Measurements from ENCODE around the gene ATP10A. TPM values are rescaled to one million over a fixed set of nuclear protein-coding genes. Genes with fewer than 3 reads are reported as not detected.
A peak's percentile ranks its signal among the peaks of the same experiment; 100 is the strongest.

ATP10A gene
- total and polyA plus RNA-seq, 2 donors from 2014 or later, result 4.0 to 6.8 TPM

DNA sequence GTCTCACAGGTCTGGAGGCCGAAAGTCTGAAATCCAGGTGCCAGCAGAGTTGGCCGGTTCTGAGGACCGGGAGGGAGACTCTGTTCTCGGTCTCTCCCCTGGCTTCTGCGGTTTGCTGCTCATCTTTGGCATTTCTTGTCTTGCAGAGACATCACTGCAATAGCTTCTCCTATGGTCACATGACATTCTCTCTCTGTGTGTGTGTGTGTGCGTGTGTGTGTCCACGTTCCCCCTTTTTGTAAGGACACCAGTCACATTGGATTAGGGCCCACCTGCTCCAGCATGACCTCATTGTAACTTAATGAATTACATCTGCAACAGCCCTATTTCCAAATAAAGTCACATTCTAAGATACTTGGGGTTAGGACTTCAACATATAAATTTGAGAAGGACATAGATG lies 12.4 kb upstream of the ATP10A start:
- FAIRE-seq (no peak), DNase-seq (no peak)
- TF ChIP-seq, protein P1, sequence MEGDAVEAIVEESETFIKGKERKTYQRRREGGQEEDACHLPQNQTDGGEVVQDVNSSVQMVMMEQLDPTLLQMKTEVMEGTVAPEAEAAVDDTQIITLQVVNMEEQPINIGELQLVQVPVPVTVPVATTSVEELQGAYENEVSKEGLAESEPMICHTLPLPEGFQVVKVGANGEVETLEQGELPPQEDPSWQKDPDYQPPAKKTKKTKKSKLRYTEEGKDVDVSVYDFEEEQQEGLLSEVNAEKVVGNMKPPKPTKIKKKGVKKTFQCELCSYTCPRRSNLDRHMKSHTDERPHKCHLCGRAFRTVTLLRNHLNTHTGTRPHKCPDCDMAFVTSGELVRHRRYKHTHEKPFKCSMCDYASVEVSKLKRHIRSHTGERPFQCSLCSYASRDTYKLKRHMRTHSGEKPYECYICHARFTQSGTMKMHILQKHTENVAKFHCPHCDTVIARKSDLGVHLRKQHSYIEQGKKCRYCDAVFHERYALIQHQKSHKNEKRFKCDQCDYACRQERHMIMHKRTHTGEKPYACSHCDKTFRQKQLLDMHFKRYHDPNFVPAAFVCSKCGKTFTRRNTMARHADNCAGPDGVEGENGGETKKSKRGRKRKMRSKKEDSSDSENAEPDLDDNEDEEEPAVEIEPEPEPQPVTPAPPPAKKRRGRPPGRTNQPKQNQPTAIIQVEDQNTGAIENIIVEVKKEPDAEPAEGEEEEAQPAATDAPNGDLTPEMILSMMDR (IDR thresholded peaks at IDR 0.05; ENCODE audit: borderline replicate concordance, extremely low read depth, insufficient read depth), result no peak
- Histone ChIP-seq H3K9me3 (ENCODE audit: control insufficient read depth in 2 of 3, insufficient read depth in 1 of 3, low read length in 3 of 3) (no peaks in the 10 kb centered on the region), H3K36me3 (ENCODE audit: control insufficient read depth in 2 of 3, insufficient read depth in 3 of 3, low read length in 3 of 3) (no peaks in the 10 kb centered on the region), H3K4me3 (ENCODE audit: low read length in 3 of 3) (no peak overlapping the region), H3K9ac (ENCODE audit: low read length in 3 of 3) (no peak overlapping the region), H3K4me1 (ENCODE audit: control insufficient read depth in 2 of 3, insufficient read depth in 2 of 3, low read depth in 1 of 3, low read length in 3 of 3) (no peaks in the 10 kb centered on the region), H3K27ac (ENCODE audit: low read depth in 2 of 2, low read length in 2 of 2) (no peak overlapping the region), H3K27me3 (ENCODE audit: control insufficient read depth, insufficient read depth, low read length) (no peaks in the 10 kb centered on the region)
- intact Hi-C loops (cut with DNase I), result no loop called here

DNA sequence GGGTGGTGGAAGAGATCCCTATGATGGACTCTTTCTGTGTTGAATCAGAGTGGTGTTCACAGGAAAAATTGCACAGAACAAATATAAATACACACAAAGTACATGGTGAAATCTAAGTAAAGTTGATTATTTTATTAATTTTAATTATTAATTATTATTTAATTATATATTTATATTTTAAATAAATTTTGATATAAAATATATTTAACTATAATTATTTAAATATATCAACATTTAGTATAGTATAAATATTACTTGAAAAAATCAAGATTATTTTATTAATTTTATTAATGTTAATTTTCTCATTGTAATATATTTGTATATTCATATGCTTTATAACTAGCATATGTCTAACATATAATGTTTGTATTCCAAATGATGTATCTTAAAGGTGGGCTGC lies 11.3 kb upstream of the ATP10A start:
- Histone ChIP-seq H3K27ac (ENCODE audit: low read depth in 2 of 2, low read length in 2 of 2) (no peak overlapping the region), H3K9ac (ENCODE audit: low read length in 3 of 3) (no peak overlapping the region), H3K9me3 (ENCODE audit: control insufficient read depth in 2 of 3, insufficient read depth in 1 of 3, low read length in 3 of 3) (no peaks in the 10 kb centered on the region), H3K4me1 (ENCODE audit: control insufficient read depth in 2 of 3, insufficient read depth in 2 of 3, low read depth in 1 of 3, low read length in 3 of 3) (no peaks in the 10 kb centered on the region), H3K36me3 (ENCODE audit: control insufficient read depth in 2 of 3, insufficient read depth in 3 of 3, low read length in 3 of 3) (no peaks in the 10 kb centered on the region), H3K4me3 (ENCODE audit: low read length in 3 of 3) (no peak overlapping the region), H3K27me3 (ENCODE audit: control insufficient read depth, insufficient read depth, low read length) (no peaks in the 10 kb centered on the region)
- FAIRE-seq, result peak; percentile 96
- intact Hi-C loops (cut with DNase I), result no loop called here
- TF ChIP-seq, protein P1 (IDR thresholded peaks at IDR 0.05; ENCODE audit: borderline replicate concordance, extremely low read depth, insufficient read depth), result no peak
- no peak for DNase-seq

DNA sequence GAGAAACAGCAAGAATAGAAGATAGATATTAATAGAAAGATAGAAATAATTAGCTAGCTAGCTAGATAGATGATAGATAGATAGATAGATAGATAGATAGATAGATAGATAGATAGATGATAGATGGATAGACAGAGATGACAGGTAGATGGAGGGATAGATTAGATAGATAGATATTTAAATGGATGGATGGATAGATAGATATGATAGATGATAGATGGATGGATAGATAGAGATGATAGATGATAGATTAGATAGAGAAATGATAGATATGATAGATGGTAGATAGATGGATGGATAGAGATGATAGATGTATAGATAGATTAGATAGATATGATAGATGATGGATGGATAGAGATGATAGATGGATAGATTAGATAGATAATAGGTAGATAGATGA lies 8.3 kb upstream of the ATP10A start:
- Histone ChIP-seq H3K27ac (ENCODE audit: low read depth in 2 of 2, low read length in 2 of 2) (no peak overlapping the region), H3K27me3 (ENCODE audit: control insufficient read depth, insufficient read depth, low read length) (no peaks in the 10 kb centered on the region), H3K9ac (ENCODE audit: low read length in 3 of 3) (no peak overlapping the region), H3K4me3 (ENCODE audit: low read length in 3 of 3) (no peak overlapping the region), H3K36me3 (ENCODE audit: control insufficient read depth in 2 of 3, insufficient read depth in 3 of 3, low read length in 3 of 3) (no peaks in the 10 kb centered on the region), H3K4me1 (ENCODE audit: control insufficient read depth in 2 of 3, insufficient read depth in 2 of 3, low read depth in 1 of 3, low read length in 3 of 3) (no peaks in the 10 kb centered on the region), H3K9me3 (ENCODE audit: control insufficient read depth in 2 of 3, insufficient read depth in 1 of 3, low read length in 3 of 3) (no peaks in the 10 kb centered on the region)
- no peak for DNase-seq
- TF ChIP-seq, protein P1 (IDR thresholded peaks at IDR 0.05; ENCODE audit: borderline replicate concordance, extremely low read depth, insufficient read depth), result no peak
- FAIRE-seq, result no peak
- intact Hi-C loops (cut with DNase I), result no loop called here

DNA sequence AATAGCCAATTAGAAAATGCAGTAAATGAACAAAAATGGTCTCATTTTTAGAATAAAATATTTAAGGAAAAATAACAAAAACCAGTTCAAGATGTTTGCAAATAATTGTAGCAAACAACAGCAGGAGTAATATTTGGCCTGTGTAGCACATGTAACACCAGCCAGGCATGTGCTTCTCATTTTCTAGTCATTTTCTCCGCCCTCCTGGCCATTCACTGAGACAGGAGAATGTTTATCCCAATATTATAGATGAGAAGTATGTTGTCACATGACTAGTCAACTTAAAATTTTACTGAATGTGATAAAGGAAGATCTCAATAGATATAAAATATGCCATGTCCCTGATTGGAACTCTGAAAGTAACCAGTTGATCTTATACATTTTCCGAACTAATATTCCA lies 7.8 kb upstream of the ATP10A start:
- no peak for FAIRE-seq
- Histone ChIP-seq H3K36me3 (ENCODE audit: control insufficient read depth in 2 of 3, insufficient read depth in 3 of 3, low read length in 3 of 3) (no peaks in the 10 kb centered on the region), H3K9me3 (ENCODE audit: control insufficient read depth in 2 of 3, insufficient read depth in 1 of 3, low read length in 3 of 3) (no peaks in the 10 kb centered on the region), H3K4me1 (ENCODE audit: control insufficient read depth in 2 of 3, insufficient read depth in 2 of 3, low read depth in 1 of 3, low read length in 3 of 3) (no peaks in the 10 kb centered on the region), H3K9ac (ENCODE audit: low read length in 3 of 3) (no peak overlapping the region), H3K4me3 (ENCODE audit: low read length in 3 of 3) (no peak overlapping the region), H3K27me3 (ENCODE audit: control insufficient read depth, insufficient read depth, low read length) (no peaks in the 10 kb centered on the region), H3K27ac (ENCODE audit: low read depth in 2 of 2, low read length in 2 of 2) (no peak overlapping the region)
- DNase-seq, result no peak
- TF ChIP-seq, protein P1 (IDR thresholded peaks at IDR 0.05; ENCODE audit: borderline replicate concordance, extremely low read depth, insufficient read depth), result no peak
- intact Hi-C loops (cut with DNase I), result no loop called here
